HG03439 (cell line): ENCODE measurements around the gene SHB.
A peak's percentile ranks its signal among the peaks of the same experiment; 100 is the strongest.

Experiments
- ATAC-seq: cut with Tn5 transposase; IDR thresholded peaks from one replicate; pipeline ENCODE4 v1.9.1; 2021; ENCODE audit warnings: mild to moderate bottlenecking, moderate library complexity; ENCODE audit not compliant: unreplicated experiment

The SHB gene

GRCh38 chr9:37994639-37995347 is 74.2 kb downstream of the SHB start:
- ATAC-seq: peak; percentile 69

DNA sequence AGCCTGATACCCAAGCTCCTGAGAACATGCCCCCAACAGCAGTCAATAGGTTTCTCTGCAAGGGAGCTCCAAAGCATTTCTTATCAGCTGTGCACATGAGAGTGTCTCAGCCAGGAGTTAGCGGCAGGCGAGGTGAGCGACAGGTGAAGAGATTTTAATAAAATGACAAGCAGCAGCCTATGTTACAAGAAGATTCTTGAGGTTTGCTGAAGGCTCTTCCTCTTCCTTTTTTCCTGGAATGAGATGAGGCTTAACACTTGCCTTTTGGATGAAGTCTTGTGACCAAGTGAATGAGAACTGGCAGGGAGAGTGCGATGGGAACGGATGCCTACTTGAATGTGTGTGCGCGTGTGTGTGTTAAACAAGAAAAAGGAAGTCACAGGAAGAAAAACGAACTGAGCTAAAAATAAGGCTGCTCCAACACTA is 76.1 kb downstream of the SHB start:
- no peak for ATAC-seq

DNA sequence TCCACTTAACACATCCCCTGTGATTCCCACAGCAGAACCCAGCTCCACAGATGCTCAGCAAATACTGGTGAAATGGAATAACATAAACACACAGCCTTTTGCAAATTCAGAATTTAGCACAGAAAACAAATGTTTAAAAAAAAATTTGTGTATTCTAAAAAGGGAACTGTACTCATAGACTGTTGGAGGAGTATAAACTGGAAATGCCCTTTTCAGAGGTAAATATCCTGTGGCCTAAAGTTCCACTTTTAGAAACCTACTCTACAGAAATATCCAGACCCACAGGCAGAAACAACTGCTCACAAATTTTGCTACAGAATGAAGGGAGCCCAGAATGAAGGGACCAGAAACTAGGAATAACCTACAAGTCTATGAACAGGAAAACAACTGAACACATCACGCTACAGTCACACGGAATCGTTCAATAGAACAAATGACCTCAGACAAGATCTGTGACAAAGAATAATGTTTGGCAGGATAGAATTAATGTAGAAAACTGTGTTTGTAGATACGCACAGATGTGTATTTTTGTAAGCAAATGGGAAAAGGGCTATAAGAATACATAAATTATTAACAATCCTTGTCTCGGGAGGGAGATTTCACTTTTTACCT is 78.5 kb downstream of the SHB start:
- ATAC-seq: no peak

DNA sequence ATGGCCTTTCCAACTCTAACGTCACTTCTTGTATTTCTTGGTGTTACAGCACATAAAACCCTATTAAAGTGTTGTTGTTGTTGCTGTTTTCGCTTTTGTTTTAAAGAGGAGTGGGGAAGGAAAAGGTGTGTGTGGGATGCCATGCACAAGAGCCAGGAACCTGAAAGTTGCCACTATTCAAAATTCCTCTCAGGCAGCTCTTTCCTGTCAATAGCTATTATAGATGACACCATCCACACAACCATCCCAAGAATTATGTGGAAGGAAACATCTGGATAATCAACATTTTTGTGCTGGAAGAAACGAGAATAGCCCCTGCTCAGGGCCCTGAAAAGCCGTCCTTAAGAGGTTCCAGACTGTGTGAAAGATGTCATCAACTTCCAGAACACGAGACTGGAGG is 79.3 kb downstream of the SHB start:
- no peak for ATAC-seq

GRCh38 chr9:37988602-37989001 is 80.4 kb downstream of the SHB start:
- ATAC-seq: no peak

DNA sequence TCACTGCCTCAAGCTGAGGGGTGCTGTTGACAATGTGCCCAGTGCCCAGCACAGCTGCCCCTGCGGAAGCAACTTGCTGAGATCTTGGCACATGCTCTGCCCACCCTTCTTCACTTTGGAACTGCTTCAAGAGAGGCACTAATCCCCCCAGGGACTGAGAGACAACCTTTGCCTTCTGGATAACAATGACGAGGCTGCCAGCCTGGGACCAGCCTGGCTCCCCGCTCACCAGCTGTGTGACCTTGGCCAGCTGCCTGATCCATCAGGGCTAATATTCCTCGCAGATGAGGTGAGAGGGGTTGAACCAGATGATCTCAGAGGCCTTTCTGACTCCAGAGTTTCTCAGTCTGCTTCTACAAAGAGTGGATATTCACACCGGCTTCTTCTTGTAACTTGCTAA is 81.0 kb downstream of the SHB start:
- ATAC-seq: no peak

DNA sequence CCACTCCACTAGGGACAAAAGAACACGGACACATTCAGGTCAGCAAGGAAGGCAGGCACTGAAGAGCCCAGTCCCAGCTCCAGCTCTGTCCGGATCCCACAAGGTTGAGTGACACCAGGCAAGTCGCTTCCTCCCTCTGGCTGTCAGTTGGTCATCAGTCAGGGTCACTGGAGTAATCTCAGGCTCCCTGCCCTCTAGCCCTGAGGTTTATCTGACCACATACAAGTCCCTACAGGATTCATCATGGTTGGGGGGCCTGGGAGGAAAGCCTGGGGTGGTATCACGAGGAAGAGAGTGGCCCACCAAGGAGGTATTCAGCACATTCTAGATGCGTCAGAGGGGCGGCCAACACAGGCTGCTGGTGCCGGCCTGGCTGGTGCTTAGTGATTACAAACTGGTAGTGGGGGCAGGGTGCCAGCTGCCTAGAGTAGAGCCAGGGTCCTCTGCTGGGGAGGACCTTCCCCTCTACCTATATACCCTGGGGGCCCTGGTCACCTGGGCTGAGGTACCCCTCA is 81.5 kb downstream of the SHB start:
- no peak for ATAC-seq

DNA sequence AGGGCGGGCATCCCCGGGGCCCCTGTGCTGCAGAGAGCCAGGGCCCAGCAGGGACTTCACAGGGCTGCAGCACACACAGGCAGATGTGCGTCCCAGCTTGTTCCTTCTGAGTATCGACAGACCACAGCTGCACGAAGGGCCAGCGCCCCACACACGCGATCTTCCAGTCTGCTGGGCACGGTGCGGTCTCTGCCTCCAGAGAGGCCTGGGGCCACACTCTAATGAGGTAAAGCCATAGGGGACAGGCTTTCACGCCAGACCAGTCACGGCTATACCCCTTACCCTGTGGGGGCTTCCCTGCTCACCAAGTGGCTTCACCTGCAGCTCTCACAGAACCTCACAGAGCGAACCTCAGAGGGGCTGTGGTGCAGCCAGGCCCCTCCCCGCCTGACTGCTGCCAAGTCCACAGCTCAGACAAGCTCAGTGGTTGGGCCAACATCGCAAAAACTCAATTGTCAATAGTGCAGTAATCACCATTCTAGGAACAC is 82.2 kb downstream of the SHB start:
- ATAC-seq: no peak

- ATAC-seq: no peak
Measured at GRCh38 chr9:37986001-37986400, 83.0 kb downstream of the SHB start.

GRCh38 chr9:37984672-37985611 is 84.1 kb downstream of the SHB start:
- no peak for ATAC-seq

- ATAC-seq: no peak
Measured at GRCh38 chr9:37984278-37984671, 84.8 kb downstream of the SHB start.

DNA sequence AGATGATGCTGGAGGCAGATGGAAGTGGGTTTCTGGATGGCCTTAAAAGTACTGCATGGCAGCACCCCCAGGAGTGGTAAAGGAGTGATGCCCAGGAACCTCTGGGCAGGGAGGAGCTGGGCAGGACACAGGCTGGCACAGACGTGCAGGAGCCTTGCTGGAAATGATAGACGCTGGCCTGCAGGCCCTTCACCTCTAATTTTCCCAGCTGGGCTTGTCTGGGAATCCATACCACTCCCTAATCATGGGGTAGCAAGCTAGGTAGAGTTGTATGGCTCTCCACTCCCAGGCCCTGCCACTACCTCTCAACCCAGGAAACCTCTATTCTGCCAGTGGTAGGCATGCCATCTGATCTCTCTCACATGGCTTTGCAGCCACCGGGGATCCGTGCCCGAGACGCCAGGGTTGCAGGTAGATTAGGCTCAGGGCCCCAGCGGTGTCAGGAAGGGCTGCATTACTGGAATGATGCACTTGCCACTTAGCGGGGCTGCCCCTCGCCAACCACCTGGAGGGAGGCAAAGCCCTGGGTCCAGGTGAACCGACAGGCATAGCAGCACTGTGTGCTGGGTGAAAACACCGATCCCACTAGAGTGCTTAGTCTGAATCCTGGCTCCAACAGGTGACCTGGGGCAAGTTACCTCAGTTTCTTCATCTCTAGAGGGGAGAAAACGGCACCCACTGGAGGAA is 85.5 kb downstream of the SHB start:
- ATAC-seq: no peak

GRCh38 chr9:37979844-37980243 is 89.2 kb downstream of the SHB start:
- no peak for ATAC-seq

DNA sequence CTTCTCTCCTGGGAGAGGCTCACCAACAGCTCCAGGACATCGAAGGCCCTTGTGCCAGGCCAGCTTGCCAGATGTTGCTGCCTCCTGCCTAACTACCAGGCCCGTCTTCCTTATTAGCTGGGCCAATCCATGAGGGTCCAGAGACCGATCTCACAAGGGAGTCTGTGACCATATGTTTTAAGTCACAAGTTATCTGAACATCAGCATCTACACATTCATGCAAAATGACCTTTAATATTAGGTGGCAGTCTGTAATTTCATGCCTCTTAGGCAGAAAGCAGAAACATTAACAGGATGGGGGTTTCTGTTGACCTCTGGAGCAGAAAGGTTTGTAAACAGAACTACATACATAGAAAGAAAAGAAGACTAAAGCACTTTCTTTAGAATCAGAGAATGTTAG is 90.0 kb downstream of the SHB start:
- ATAC-seq: no peak

GRCh38 chr9:37978481-37978864 is 90.6 kb downstream of the SHB start:
- ATAC-seq: no peak

DNA sequence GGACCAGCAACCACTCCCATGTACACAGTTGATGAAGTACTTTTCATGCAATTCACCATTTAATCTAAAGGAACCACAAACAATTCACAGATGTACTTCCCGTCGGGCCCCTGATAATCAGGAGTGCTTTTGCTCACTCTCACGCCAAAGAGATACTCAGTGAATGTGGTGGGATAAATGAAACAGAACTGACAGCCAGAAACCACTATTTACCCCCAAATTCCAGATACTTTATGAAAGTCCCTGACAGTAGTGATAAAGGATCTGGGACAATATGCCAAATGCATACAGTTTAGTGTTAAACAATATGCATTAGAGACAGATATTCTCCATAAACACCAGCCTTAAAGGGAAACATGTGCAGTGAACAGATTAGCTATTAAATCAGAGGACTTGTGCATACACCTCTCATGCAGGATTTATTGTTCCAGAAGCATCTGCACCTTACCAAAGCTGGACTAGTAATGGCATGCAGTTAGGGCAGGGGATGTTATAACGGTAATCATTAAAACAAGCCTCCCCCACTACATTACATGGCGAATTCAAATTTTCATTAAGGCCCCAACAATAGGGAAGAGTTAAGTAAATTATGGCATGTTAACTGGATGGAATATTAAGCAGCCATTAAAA is 91.1 kb downstream of the SHB start:
- no peak for ATAC-seq

DNA sequence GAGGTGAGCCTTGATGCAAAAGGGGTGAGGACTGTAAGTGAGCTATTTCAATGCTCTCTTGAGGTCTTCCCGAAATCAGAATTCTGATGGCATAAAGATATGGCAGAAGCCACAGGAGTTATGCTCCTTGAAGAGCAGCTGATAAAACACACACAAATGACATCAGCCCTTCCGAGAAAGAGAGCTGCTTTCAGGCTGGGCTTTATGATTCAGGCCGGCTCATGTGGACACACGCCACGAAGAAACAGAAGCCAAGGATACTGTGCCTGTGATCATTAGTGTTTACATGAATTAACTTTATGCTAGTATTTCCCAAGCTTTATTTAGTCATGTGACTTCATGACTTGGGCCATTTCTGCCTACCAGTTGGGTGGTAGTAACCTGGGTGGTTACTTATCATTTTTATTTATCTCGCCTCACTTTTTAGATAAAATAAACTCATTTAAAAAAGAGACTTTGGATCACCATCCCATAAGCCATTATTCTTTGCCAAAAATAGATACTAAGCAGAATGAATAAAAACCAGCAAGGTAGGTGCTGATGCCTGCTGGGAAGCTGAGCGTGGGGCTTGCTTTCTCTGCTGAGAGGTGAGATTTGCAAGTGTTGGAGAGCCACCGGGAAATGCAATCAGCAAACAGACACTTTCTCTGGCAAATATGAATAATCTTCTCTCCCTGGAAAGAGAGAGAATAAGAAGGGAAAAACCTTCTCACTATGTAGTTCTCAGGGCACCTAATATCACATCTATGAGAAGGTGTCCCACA is 92.1 kb downstream of the SHB start:
- no peak for ATAC-seq

DNA sequence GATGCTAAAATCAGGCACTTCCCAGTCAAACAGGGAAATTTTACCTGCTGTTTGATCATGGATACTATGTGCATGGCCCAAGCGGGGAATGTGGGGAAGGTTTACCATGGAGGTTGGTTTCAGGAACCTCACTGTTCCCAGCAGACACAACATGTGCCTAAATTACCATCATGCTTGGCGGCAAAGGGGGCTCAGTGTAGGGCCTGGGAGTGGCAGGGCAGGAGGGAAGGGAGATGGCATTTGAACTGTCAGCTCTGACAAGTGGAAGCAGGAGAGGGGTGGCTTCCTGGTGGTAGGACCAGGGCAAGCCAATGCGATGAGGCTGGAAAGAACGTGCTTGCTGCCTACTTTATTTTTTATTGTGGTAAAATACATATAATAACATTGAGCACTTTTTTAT is 93.4 kb downstream of the SHB start:
- no peak for ATAC-seq

GRCh38 chr9:37974506-37975173 is 94.4 kb downstream of the SHB start:
- ATAC-seq: no peak
